GM12872 (cell line): ENCODE data around the gene TET3.

Experiments
- CTCF ChIP-seq: IDR thresholded peaks from 3 replicates; pipeline ENCODE4 v1.5.1; 2011; ENCODE audit warnings: low read depth, mild to moderate bottlenecking, low read length, moderate library complexity; ENCODE audit not compliant: insufficient read depth

TET3 gene

GRCh38 chr2:73984922-73985307, 205 bp downstream of the TET3 start:
- no peak for TF ChIP-seq CTCF

- no peak for TF ChIP-seq CTCF
Measured at GRCh38 chr2:73985308-73986084, 786 bp downstream of the TET3 start.

- no peak for TF ChIP-seq CTCF
Measured at GRCh38 chr2:73986085-73986681, 1.5 kb downstream of the TET3 start.

- TF ChIP-seq CTCF = no peak; the same call in 2 of the 3 replicates
Measured at GRCh38 chr2:73987109-73987947, 2.6 kb downstream of the TET3 start.

GRCh38 chr2:73987948-73988700, 3.4 kb downstream of the TET3 start:
- TF ChIP-seq CTCF = no peak

- no peak for TF ChIP-seq CTCF
Measured at GRCh38 chr2:73989972-73990371, 5.3 kb downstream of the TET3 start.
